Smooth muscle cell (in vitro differentiated cells): ENCODE measurements around the gene PIGM. TPM values are rescaled to one million over a fixed set of nuclear protein-coding genes. Genes with fewer than 3 reads are reported as not detected.

Experiments
- DNase-seq: peaks from one replicate; lab custom pipeline; 2025; ENCODE audit not compliant: unreplicated experiment; lab: John Stamatoyannopoulos, UW
- H2AFZ ChIP-seq: fragments of 200-600 bp; sonication (generic); 2 replicates; pipeline ENCODE4 v1.6.0; 2016; ENCODE audit warnings: antibody characterized with exemption, low read depth, mild to moderate bottlenecking
- H3F3A ChIP-seq: fragments of 200-600 bp; sonication (generic); 2 replicates; pipeline ENCODE4 v1.6.0; 2017; ENCODE audit warnings: antibody characterized with exemption, low read depth
- H3K27ac ChIP-seq: fragments of 200-600 bp; sonication (generic); 2 replicates; pipeline ENCODE4 v1.5.1; 2016; ENCODE audit warnings: low read depth, mild to moderate bottlenecking
- H3K27me3 ChIP-seq: fragments of 200-600 bp; sonication (generic); 2 replicates; pipeline ENCODE4 v1.6.1; 2016; ENCODE audit warnings: low read depth, mild to moderate bottlenecking
- H3K36me3 ChIP-seq: fragments of 200-600 bp; sonication (generic); 2 replicates; pipeline ENCODE4 v1.5.1; 2016; ENCODE audit warnings: low read depth
- H3K4me1 ChIP-seq: fragments of 200-600 bp; sonication (generic); 2 replicates; pipeline ENCODE4 v1.5.1; 2016; ENCODE audit warnings: low read depth
- H3K4me2 ChIP-seq: fragments of 200-600 bp; sonication (generic); 2 replicates; pipeline ENCODE4 v1.6.0; 2016; ENCODE audit warnings: mild to moderate bottlenecking
- H3K4me3 ChIP-seq: fragments of 200-600 bp; sonication (generic); 2 replicates; pipeline ENCODE4 v1.5.1; 2016; ENCODE audit warnings: mild to moderate bottlenecking
- H3K79me2 ChIP-seq: fragments of 200-600 bp; sonication (generic); 2 replicates; pipeline ENCODE4 v1.6.0; 2016; ENCODE audit warnings: low read depth, mild to moderate bottlenecking
- H3K9ac ChIP-seq: fragments of 200-600 bp; sonication (generic); 2 replicates; pipeline ENCODE4 v1.6.0; 2016; ENCODE audit warnings: low read depth
- H3K9me3 ChIP-seq: fragments of 200-600 bp; sonication (generic); replicated peaks from 2 replicates; pipeline ENCODE4 v1.5.1; 2016; ENCODE audit warnings: low read depth
- H4K20me1 ChIP-seq: fragments of 200-600 bp; sonication (generic); 2 replicates; pipeline ENCODE4 v1.6.0; 2016; ENCODE audit warnings: low read depth
- WGBS: methylation state at CpG from one replicate; pipeline ENCODE4 v1.1.7; 2016; ENCODE audit warnings: low lambda C conversion rate; 5-methylcytosine and 5-hydroxymethylcytosine counted together
- polyA plus RNA-seq: library from polyadenylated mRNA; unstranded; fragments of >200 nt; fragmentation: Nextera tagmentation; extraction: Ambion mirVana; gene quantifications from 2 replicates; pipeline ENCODE4 v1.2.1, GENCODE V29; 2016
- total RNA-seq: library from RNA; depleted of rRNA; stranded (reverse); fragments of >200 nt; gene quantifications from 2 replicates; pipeline ENCODE4 v1.2.3, GENCODE V29; 2014
- TF ChIP-seq, protein P1 (sequence below): fragments of 200-600 bp; sonication (generic); IDR thresholded peaks from 2 replicates; pipeline ENCODE4 v1.5.1; 2017; ENCODE audit warnings: borderline replicate concordance, mild to moderate bottlenecking, antibody characterized with exemption; ENCODE audit not compliant: insufficient read depth, poor library complexity, severe bottlenecking

The PIGM gene
- total and polyA plus RNA-seq, 2 experiments from 2014 or later, result 3.0 to 5.2 TPM

DNA sequence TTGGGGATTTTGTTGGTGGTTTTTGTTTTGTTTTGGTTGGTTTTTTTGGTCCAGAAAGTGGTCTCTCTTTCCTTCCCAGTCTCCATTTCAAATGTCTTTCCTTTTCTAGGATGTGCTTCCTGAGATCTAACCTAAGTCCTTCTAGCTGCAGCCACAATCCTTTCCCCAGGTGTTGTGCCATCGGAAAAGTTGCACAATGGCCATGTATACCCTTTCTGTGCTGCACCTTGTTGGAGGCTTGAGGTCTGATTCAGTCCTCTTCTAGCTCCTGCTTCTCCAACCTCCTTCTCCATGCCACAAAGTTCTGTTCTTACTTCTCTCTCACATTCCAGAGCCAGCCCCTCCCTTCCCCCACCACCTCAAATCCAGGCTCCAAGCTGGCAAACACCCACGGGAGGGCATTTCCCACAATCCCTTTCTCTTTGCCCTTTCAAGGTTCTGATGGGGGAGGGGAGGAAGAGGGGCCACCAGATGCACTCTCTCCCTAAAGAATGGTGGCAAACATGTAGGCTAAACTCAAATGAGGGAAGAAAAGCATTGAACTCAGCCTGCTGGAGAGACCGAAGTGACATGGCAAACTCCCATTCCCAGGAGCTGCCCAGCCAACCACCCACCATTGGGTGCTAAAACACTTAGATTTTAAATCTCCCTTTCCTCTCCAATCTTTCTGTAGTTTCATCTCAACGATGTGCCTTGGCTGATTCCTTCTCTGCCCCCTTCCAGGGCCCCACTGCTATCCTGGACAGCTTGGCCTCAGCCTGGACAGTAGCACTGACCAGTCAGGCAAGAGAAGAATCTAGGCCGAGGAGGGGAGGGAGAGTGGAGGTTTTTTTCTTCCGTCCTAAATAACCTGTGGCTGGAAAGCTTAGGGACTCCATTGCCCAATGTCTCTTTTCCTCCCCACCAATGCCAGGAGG lies 35.3 kb upstream of the PIGM start:
- Histone ChIP-seq H3K4me3 (no peak overlapping the region), H3K4me2 (no peak overlapping the region), H3K4me1 (peaks cover 8% of the 10 kb centered on the region), H3K27ac (no peak overlapping the region), H4K20me1 (no peaks in the 10 kb centered on the region), H3K9me3 (no peaks in the 10 kb centered on the region), H3K9ac (no peak overlapping the region), H3K27me3 (peaks cover 37% of the 10 kb centered on the region), H2AFZ (no peak overlapping the region), H3K79me2 (no peaks in the 10 kb centered on the region), H3F3A (no peaks in the 10 kb centered on the region), H3K36me3 (no peaks in the 10 kb centered on the region)
- TF ChIP-seq, protein P1, sequence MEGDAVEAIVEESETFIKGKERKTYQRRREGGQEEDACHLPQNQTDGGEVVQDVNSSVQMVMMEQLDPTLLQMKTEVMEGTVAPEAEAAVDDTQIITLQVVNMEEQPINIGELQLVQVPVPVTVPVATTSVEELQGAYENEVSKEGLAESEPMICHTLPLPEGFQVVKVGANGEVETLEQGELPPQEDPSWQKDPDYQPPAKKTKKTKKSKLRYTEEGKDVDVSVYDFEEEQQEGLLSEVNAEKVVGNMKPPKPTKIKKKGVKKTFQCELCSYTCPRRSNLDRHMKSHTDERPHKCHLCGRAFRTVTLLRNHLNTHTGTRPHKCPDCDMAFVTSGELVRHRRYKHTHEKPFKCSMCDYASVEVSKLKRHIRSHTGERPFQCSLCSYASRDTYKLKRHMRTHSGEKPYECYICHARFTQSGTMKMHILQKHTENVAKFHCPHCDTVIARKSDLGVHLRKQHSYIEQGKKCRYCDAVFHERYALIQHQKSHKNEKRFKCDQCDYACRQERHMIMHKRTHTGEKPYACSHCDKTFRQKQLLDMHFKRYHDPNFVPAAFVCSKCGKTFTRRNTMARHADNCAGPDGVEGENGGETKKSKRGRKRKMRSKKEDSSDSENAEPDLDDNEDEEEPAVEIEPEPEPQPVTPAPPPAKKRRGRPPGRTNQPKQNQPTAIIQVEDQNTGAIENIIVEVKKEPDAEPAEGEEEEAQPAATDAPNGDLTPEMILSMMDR, result no peak
- 71% methylated on average over 6 of the region's 6 CpGs for WGBS
- no peak for DNase-seq

- no peak overlapping the region for H2AFZ ChIP-seq
- WGBS, result 54% methylated on average over 3 of the region's 3 CpGs
These were observed 33.0 kb upstream of the PIGM start for GRCh38 chr1:160064746-160065145.

GRCh38 chr1:160064164-160064563 lies 32.4 kb upstream of the PIGM start:
- Histone ChIP-seq H3K79me2 (no peaks in the 10 kb centered on the region), H2AFZ (no peak overlapping the region), H3K27ac (no peak overlapping the region), H3K4me3 (no peak overlapping the region), H3K4me1 (peaks cover 9% of the 10 kb centered on the region), H3F3A (no peaks in the 10 kb centered on the region), H3K9me3 (no peaks in the 10 kb centered on the region), H3K36me3 (no peaks in the 10 kb centered on the region), H4K20me1 (no peaks in the 10 kb centered on the region), H3K9ac (no peak overlapping the region), H3K4me2 (no peak overlapping the region), H3K27me3 (peaks cover 36% of the 10 kb centered on the region)
- 88% methylated on average over 3 of the region's 3 CpGs for WGBS
- TF ChIP-seq, protein P1, result no peak
- no peak for DNase-seq

More at GRCh38 chr1:160064746-160065145, 33.0 kb upstream of the PIGM start:
- no peak overlapping the region for H3K4me2 ChIP-seq
- no peak overlapping the region for H3K4me3 ChIP-seq
- no peaks in the 10 kb centered on the region for H4K20me1 ChIP-seq
- H3K79me2 ChIP-seq, result no peaks in the 10 kb centered on the region
- H3K27me3 ChIP-seq, result peaks cover 34% of the 10 kb centered on the region
- no peaks in the 10 kb centered on the region for H3F3A ChIP-seq
- no peaks in the 10 kb centered on the region for H3K36me3 ChIP-seq
- H3K9me3 ChIP-seq, result no peaks in the 10 kb centered on the region
- H3K4me1 ChIP-seq, result peaks cover 10% of the 10 kb centered on the region
- TF ChIP-seq, protein P1, result no peak
- no peak overlapping the region for H3K9ac ChIP-seq
- DNase-seq, result no peak
- no peak overlapping the region for H3K27ac ChIP-seq

GRCh38 chr1:160063176-160063575 lies 31.4 kb upstream of the PIGM start:
- no peak overlapping the region for H3K27ac ChIP-seq
- no peak for DNase-seq
- H3K79me2 ChIP-seq, result no peaks in the 10 kb centered on the region
- H3K9me3 ChIP-seq, result no peaks in the 10 kb centered on the region
- H3K36me3 ChIP-seq, result no peaks in the 10 kb centered on the region
- peaks cover 43% of the 10 kb centered on the region for H3K27me3 ChIP-seq
- H2AFZ ChIP-seq, result no peak overlapping the region
- peaks cover 9% of the 10 kb centered on the region for H3K4me1 ChIP-seq
- TF ChIP-seq, protein P1, result no peak
- H3F3A ChIP-seq, result no peaks in the 10 kb centered on the region
- H3K4me2 ChIP-seq, result no peak overlapping the region
- H3K9ac ChIP-seq, result no peak overlapping the region
- no peak overlapping the region for H3K4me3 ChIP-seq
- 93% methylated on average over 5 of the region's 5 CpGs for WGBS
- H4K20me1 ChIP-seq, result no peaks in the 10 kb centered on the region
